Erythroblast (primary cell): ENCODE measurements around the gene OSBPL7.

Experiments used
- DNase-seq, 2 experiments: peaks; one replicate each; lab custom pipeline; 2025; lab: John Stamatoyannopoulos, UW
- GATA1 ChIP-seq: IDR thresholded peaks from 2 replicates; pipeline ENCODE4 v1.6.1; 2011; ENCODE audit warnings: low read depth, mild to moderate bottlenecking, control low read depth, low read length, moderate library complexity
- POLR2A ChIP-seq: IDR thresholded peaks from 2 replicates; pipeline ENCODE4 v1.6.1; 2011; ENCODE audit warnings: mild to moderate bottlenecking, low read length

The OSBPL7 gene

GRCh38 chr17:47822785-47823184 lies 1.2 kb upstream of the OSBPL7 start:
- no peak for DNase-seq
- TF ChIP-seq GATA1 (no peak), POLR2A (no peak)

- DNase-seq, result no peak
These were observed 567 bp downstream of the OSBPL7 start for GRCh38 chr17:47821031-47821423.

DNA sequence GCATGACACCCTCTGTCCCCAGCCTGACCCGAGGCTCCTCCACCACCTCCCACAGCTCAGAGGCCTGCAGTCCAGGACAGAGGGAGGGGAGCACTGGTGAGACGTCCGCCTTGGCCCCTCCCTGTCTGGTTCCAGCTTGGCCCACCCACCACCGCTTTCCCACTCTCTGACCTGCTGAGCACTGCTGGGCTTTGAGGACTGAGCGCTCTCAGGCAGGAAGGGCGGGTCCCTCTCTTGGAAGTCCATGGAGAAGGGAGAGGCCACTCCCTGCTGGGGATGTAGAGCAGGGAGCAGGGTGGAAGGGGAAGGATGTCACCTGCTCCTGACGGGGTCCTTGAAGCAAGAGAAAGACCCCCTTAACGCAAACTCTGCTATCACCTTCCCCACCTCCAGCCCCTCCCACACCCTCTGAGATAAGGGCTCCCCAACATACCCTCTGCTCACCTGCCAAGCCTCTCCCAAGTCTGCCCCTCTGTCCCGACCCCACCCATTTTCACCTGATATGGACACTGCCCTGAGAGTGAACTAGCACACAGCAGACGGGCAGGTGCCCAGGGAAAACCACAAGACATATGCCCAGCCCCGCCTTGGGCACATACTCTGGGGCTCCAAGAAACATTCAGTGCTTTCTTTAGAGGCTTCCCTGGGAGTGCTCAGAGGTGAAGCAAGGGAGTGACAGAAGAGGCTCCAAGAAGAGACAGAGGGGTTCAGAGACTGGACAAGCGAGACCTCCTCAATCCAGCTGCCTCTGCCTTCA lies 1.4 kb downstream of the OSBPL7 start:
- no peak for DNase-seq
- TF ChIP-seq GATA1 (no peak), POLR2A (no peak)

More at GRCh38 chr17:47821031-47821423, 567 bp downstream of the OSBPL7 start:
- TF ChIP-seq POLR2A (no peak), GATA1 (no peak)

- DNase-seq, result no peak
These were observed 2.1 kb downstream of the OSBPL7 start for GRCh38 chr17:47819475-47819874.

GRCh38 chr17:47818002-47818695 lies 3.4 kb downstream of the OSBPL7 start:
- no peak for DNase-seq
- TF ChIP-seq GATA1 (no peak), POLR2A (no peak)

More at GRCh38 chr17:47819475-47819874, 2.1 kb downstream of the OSBPL7 start:
- no peak for TF ChIP-seq POLR2A
- no peak for TF ChIP-seq GATA1

GRCh38 chr17:47816947-47817346 lies 4.6 kb downstream of the OSBPL7 start:
- no peak for DNase-seq
- TF ChIP-seq POLR2A, result no peak
- no peak for TF ChIP-seq GATA1

GRCh38 chr17:47816111-47816735 lies 5.4 kb downstream of the OSBPL7 start:
- TF ChIP-seq GATA1, result no peak
- no peak for TF ChIP-seq POLR2A
- no peak for DNase-seq

- TF ChIP-seq POLR2A (no peak), GATA1 (no peak)
- DNase-seq, result no peak
These were observed 6.3 kb downstream of the OSBPL7 start for GRCh38 chr17:47815106-47815918.

- no peak for DNase-seq
- no peak for TF ChIP-seq POLR2A
- no peak for TF ChIP-seq GATA1
These were observed 8.0 kb downstream of the OSBPL7 start for GRCh38 chr17:47813512-47814031.

- no peak for DNase-seq
- TF ChIP-seq POLR2A, result no peak
- TF ChIP-seq GATA1, result no peak
These were observed 8.5 kb downstream of the OSBPL7 start for GRCh38 chr17:47813077-47813476.

- no peak for DNase-seq
These were observed 9.3 kb downstream of the OSBPL7 start for GRCh38 chr17:47812146-47812920.

GRCh38 chr17:47811709-47812108 lies 9.9 kb downstream of the OSBPL7 start:
- TF ChIP-seq POLR2A (no peak), GATA1 (no peak)
- no peak for DNase-seq

More at GRCh38 chr17:47812146-47812920, 9.3 kb downstream of the OSBPL7 start:
- TF ChIP-seq GATA1 (no peak), POLR2A (no peak)
